ENCODE measurements around the gene SEMA4C.

The SEMA4C gene

DNA sequence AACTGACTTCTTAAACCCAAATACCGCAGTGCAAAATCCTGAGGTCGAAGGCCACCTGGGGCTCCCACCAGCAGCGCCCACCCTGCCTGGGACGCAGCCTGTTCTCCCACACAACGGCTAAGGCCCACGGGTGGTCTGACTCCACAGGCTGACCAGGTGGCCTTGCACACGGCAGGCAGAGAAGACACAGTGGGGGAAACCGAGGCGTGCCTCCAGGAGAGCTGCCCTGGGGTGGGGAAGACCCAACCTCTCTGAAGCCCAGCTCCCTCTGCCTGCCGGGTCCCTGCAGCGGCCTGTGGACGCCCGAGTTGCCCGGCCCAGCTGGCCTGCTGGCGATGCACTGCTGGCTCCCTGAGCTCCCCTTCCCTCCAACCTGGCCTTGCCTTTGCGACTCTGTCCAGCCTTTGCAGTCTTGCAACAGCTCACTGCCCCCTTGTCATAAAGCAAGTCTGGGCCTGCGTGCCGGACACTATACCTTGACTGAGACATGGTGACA, 9.7 kb upstream of the SEMA4C start:
- no peak for DNase-seq

DNA sequence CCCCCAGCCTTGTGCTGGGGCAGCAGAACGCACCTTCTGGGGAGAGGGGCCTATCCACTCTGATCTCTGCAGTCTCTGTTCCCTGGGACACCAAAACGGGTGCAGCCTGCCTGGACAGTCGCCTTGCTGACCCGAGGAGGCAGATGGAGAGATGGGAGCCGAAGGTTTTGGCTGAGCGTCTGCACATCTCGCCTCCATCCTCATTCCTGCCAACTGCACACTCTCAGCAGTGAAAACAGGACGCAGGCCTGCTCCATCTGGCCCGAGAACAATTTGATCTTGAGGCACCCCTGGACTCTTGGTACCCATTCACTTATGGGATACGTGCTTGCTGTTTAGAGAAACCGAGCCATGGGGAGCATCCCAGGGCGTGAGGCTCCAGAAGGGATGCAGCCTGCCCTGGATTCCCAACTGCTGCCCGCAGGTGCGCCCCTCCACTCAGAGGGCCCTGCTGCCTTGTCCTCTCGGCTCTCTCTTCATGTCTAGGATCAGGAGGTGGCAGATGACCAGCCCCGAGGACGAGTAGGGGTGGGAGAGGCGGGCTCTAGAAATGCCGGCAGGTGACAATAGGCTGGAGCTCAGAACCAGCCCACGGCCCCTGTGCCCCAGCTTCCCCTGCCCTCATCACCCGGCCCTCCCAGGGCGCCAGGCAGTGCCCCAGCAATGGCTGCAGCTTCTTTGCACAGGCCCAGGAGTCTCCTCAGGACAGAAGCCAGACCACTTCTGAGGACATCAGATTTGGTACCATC, 9.1 kb upstream of the SEMA4C start:
- DNase-seq, result no peak

DNA sequence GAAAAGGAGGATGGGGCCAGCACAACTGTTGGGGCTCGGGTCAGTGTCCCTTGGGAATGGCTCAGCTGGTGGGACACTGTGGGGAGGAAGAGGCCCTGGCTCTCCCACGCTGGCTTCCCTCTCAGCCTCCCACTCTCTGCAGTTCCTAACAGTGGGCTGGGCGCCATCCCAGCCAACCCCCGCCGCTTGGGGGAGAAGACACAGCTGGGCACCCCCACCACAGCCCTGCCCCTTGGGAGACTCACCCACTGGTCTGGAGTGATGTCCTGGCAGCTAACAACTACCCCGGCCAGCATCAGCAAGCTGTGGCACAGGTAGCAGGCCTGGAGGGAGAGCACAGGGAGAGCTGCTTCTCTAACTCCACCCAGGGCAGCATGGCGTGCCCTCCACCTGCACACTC, 8.3 kb upstream of the SEMA4C start:
- no peak for DNase-seq

DNA sequence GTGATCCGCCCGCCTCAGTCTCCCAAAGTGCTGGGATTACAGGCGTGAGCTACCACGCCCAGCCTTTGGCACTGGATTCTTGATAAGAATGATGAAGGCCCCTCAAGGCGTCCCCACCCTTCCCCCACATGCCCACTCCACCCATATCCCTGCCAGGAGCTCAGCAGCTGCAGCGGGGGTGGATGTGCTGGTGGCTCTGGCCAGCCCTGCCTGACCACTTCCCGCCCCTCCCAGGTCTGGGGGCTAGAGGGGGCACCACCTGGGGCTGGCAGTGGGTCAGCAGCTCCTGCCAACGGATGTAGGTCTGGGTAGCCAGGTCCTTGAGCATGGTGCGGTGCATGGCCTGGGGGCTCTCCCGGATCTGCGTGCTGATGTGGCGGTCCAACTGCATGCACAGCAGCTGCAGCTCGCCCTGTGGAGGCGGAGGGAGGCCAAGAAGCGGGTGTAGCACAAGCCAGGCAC, 7.8 kb upstream of the SEMA4C start:
- no peak for DNase-seq

DNA sequence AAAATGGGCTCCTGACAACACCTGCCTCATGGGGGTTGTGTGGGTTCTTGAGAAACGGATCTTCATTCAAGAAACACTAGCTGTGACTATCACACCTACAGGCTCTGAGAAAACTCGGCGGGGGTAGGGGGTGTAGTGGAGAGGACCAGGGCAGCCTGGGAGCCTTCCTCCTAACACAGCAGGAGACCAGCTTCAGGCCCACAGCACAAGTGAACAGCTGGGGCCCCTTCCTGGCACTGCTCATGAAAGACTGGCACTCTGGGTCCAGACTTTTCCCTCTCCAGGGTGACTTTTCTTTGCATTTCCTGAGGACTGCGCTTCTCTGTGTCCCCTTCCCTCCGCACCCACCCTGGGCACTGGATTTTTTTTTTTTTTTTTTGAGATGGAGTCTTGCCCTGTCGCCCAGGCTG, 7.2 kb upstream of the SEMA4C start:
- no peak for DNase-seq

DNA sequence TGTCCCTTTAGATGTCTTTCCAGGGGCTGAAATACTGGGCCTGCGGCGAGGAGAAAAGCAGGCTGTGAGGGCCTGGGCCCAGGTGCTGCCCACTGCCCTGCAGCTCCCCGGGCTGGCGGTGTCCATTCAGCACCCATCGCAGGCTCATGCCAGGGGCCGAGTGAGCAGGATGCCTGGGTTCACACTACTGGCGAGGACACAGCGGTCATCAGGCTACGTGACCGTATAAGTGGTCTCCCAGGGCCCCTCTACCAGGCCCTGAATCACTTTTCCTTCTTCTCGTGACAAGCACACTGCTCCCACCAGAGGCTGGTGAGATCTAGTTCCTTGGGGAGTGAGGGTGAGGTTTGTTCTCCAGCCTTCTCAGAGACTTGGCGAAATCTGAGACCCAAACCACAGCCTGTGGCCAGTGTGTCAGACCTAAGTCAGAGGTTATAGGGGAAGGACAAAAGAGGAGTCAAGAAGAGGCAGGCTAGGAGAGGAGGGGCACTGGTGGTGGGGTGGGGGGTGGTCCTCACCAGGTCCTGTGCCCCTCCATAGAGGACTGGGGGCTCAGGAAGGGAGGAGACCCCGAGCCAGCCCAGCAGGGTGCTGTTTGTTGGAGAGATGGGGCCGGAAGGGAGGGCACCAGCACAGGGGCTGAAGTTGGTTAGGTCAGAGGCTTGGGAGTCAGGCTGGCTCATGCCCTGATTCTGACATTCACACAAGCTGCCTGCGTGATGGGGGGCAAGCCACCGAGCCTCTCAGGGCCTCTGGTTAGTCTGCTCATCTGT, 6.6 kb upstream of the SEMA4C start:
- peak; percentile 68 for DNase-seq

DNA sequence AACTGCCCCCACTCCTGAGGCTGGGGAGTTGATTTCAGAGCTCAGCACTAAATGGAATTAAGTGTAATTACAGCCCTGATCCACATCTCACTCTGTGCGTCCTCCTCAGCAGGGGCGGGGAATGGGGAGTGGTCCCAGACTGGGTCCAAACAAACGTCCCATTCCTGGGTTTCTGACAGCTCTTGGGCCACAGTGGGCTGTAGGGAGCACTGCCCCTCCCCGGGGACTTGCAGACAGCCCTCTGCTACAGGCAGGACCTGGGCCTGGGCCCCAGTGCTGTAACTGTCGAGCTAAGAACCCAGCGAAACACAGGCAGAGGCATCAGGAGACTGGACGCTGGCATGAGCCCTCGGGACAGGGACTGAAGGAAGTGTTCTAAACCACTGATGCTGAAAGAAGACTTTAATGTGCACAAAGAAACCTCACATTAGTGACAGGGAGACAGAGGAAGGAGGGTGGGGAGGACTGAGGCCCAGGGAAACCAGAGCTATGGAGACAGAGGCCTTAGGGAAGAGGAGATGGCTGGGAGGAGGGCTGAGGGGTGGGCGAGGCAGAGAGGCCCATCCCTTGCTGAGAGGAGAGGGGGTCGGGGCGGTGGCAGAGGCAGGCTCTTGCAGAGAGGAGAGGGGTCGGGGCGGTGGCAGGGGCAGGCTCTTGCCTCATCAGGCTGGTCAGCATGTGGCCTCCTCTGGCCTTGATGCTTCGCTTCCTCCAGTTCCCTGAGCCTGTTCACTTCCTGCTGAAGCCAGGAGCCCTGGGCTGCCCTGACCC, 5.8 kb upstream of the SEMA4C start:
- DNase-seq, result peak; percentile 17

DNA sequence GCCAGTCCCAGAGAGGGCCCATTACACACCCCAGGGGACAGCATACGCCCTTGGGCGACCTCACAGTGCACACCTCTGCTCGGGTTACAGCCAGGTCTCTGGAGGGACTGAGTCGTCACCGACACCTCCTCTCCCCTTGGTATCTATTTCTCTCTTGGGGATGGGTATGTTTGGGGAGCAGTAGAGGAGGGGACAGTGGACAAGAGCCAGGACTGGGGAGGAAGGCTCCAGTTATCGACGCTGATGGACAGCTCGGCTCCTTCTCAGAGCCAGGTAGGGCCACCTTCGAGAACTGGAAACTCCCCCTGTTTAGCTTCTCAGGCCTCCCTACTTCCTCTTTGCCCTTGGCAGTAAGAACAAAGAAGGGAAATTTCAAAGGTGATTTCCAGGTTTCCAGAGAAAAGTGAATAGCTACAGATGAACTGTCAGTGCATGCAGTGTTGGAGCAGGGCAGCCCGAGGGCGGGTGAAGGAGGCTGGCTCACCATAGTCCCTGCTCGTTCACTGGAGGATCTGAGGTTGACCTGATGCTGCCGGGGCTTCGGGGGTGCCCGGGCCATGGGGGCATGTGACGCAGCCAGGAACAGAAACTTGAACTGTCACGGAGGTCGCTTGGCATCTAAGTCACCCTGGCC, 4.4 kb upstream of the SEMA4C start:
- DNase-seq, result no peak

DNA sequence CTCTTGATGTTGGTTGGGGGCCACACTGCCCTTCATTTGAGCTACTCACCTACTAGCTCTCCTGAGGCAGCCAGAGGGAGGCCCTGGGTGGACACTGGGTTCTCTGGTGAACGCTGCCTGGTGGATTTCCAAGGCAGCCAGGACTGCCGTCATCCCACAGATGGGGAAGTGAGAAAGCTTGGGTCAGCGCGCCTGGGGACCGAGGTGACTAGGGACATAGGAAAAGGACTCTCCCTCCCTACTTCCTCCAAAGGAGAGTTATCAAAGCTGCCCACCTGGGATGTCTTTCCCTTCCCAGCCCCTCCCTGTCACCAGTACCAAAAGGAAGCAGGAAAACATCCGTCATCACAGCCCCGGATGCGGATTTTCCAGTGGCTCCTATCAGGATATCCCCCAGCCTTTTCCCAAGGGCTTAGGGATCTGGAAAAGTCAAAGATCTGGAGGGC, 3.8 kb upstream of the SEMA4C start:
- peak; percentile 20 for DNase-seq

DNA sequence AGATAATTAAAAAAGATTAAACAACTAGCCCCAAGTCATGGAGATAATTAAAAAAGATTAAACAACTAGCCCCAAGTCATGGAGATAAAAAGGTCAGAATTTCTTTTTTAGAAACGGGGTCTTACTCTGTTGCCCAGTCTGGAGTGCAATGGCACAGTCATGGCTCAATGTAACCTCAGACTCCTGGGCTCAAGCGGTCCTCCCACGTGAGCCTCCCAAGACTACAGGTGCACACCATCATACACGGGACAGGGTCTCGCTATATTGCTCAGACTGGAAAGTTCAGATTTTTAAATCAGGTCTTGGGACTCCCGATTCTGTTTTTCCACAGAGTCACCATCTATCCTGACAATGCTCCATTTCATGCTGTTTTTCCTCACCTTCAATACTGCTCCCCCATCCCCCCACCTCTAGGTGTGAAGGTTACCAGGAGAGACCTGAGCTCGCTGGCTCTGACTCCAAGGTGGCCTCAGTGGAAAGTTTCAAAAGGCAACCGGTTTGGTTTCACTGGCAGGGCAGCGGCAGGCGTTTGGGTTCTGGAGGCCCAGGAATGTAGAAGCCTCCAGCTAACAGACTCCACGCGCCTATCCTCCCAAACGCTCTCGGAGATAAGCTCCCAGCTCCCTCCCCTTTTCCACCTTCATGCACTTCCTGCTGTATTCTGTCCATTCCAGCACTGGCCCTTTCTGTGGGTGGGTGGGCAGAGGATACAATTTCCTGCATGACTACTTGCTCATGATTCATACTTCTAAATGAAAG, 2.9 kb upstream of the SEMA4C start:
- DNase-seq, result no peak

DNA sequence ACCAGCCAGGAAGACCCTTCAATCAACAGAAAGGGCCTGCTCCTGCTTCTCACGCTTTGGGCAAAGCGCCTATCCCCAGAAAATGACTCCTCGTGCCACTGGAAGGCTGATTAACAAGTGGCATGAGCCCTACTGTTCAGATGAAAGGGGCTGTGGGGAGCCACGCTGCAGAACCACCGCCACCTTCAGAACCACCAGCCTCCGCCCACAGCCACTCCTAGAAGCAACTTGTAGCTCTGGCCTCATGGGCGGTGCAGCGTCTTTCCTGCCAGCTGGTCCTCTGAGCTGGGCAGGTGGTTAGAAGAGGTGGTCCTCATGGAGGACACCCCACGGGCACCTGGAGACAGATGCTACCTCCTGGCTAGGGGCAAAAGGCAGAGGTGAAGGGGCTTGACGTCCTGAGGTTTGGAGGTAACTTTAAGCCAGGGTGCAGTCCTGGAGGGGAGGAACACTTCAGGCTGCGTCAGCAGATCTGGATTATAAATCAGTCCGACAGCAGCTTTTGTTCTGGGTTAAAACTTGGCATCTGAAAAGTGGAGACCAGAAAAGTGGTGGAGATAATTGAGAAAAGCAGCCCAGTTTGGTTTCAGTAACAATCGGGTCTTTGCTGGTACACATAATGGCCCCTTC, 861 bp upstream of the SEMA4C start:
- peak; percentile 82 for DNase-seq

DNA sequence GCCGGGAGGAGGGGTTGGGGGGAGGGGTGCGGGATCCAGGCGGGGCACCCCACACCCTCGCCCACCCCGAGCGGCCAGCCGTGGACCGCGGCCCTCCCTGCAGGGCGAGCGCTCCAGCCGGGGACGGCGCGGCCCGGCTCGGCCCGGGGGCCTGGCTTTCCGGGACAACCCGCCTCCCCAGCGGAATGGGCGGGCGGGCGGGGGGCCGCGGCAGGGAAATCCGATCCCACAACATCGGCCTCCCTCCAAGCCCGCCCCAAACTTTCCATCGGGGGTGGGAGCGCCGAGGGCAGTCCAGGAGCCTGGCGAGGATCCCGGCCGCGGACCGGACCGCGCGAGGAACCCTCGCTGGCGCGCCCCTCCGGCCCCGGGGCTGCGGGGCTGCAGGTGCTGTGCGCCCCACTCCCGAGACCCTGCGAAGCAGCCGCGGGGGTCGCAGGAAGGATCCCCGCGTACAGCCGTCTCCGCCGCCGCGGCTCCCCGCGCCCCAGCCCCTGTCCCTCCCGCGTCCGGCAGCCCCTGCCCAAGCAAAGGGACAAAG, 529 bp downstream of the SEMA4C start:
- DNase-seq, result peak; percentile 61

DNA sequence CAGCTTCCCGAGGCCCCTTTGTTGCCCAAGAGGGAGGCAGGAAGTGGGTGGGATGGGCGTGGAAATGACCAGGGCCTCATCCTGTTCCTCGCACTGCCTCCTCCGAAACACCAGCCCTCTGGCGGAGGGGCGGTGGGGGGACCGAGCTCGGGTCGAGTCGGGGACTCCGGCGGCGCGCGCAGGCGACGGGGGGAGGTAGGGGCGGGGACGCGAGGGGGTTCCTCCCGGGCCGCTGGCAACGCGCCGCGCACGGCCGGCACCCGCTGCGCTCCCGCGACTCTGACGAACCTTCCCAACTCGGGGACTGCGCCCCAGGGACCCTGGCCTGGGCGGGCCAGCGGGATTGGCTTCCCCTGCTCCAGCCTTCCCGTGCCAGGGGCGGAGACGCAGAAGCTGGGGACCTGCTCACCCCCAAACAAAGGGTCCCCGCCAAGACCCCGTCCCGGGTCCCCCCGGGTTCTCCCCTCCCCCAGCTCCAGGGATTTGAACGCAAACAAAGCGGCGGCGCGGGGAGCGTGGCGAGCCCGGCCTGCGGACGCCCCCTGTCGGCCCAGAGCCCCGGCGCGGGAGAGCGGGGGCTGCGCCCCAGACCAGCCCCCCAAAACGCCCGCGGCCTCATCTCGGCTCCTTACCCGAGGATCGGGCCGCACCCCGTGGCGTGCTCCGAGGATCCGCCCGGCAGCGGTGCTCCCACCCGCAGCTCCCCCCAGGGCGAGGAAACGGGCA, 1.2 kb downstream of the SEMA4C start:
- DNase-seq, result peak; percentile 85

DNA sequence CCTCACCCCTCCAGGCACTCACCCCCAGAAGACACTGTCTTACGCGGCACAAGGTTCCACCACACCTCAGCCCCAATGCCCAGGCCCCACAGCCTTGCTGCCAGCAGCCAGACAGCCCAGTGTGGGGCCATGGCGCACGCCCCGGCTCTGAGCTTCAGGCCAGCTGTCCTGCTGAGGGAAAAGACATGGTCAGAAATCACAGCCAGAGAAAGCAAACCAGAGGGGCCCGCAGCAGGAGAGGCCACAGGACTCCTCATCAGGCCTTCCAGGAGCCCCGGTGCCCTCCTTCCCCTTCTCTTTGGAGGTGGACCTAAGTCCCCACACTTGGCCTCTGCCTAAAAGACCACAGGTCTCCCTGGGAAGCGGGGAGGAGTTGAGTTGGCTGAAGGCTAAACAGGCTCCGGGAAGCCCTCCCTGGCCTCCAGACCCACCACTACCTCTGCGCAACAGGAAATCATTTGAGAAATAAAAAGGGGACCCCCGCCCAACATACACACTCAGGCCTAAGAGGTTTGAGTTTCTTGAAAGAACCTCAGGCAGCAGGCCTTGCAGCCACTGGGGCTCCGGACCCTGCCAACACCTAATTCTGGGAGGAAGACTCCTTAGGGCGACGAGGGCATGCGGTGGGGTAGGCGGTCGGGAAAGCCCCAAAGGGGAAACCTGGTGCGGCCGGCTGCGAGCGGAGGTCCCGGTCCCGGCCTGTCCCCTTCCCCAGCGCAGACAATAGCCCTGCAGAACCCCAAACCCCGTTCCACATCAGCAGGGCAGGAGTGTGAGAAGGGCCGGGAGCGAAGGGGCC, 1.9 kb downstream of the SEMA4C start:
- DNase-seq, result peak; percentile 52

DNA sequence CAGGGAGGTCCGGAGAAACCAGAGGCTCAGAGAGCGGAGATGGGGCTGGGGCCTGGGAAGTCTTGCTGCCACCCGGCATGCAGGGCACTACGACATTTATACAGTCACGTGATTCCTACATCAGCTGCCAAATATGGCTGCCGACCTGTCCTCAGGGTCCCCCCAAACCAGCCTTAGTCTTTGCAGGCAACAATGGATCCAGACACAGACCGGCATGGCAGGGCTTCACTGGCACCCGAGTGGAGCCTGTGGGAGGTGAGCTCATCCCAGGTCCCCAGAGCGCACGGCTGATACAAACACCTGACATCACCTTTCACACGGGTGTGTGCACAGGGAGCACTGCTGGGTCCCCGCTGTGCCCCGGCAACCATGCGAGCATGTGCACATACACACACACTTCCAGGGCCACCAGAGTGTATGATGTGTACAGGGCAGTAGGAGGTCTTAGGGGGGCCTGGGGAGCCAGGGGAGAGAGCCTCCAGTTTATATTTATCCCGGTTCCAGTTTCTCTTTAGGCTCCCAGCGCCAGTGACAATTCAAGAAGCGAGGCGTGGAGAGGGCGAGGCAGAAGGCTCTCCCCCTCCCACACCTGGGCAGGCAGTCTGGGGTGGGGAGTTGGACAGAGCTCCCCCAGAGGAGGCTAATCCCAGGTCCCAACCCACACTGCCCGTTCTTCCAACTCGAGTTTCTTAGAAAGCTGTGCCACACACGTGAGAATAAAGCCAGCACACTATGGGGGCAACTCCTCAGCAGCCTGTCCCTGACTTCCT, 2.7 kb downstream of the SEMA4C start:
- DNase-seq, result no peak

DNA sequence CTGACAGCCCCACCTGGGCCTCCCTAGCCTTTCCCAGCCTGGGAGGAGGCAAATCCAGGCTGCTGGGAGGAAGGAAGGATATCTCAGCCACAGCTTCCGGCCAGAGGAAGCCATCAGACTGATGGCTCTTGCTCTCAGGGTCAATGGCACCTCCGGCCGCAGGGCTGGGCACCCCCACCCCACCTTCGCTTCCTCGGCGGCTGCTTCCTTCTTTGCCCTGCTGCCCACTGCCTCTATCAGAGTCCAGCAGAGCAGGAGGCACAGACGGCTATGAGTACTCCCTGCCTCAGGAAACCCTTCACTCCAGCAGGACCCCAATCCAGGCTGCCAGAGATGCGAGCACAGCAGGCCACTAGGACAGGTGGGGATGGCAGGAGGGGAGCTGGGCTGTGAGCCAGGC, 3.3 kb downstream of the SEMA4C start:
- no peak for DNase-seq

DNA sequence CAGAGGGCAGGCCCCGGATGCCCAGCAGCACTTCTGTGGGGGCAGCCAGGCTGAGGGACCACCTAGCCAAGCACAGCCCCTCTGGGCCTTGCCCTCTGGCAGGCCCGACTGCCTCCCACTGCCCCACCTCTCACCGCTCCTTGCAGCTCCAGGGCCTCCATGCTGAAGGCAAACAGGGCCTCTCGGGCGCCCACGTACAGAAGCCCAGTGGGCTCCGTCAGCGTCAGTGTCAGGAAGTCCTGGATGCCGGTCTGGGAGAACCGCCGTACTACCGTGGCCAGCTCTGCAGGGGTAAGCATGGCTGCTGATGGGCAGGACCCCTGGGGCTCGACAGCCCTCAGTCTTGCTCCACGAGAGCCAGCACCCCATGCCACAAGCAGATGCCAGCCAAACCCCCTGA, 3.7 kb downstream of the SEMA4C start:
- no peak for DNase-seq

DNA sequence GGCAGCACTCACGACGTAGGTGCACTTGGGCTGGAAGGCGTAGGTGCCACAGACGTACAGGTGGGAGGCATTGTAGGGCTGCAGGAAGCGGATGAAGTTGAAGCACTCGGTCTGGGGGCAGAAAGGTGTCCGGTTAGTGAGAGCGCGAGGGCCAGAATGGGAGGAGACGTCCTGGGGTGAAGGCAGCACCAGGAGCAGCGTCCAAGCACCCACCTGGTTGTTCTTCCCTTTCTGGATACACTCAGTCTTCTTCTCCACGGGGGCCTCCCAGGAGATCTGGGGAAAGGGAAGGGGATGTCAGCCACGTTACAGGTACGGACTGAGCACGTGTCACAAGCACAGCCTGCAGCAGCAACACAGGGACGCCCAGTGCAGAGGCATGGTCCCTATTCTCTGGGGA, 4.2 kb downstream of the SEMA4C start:
- no peak for DNase-seq
